GM12878 (cell line): ENCODE results near the gene AIF1L. TPM values are rescaled to one million over a fixed set of nuclear protein-coding genes. Genes with fewer than 3 reads are reported as not detected.

Experiments used
- ATAC-seq: fragments of 200-7000 bp; cut with Tn5 transposase; 3 replicates; pipeline ENCODE4 v1.9.1; 2020; ENCODE audit warnings: mild to moderate bottlenecking, moderate library complexity
- BruUV-seq: library from RNA; stranded (reverse); fragments of 400-500 nt; replicated peaks from 2 replicates; lab custom pipeline; 2021; lab: Mats Ljungman, UMichigan
- CTCF ChIA-PET: fragments of 300-600 bp; sonication (Branson Sonifier 250); formaldehyde crosslinking; extraction: SDS; loops from one replicate; lab custom pipeline; 2021; ENCODE audit warnings: inconsistent platforms; lab: Yijun Ruan, JAX
- POLR2A ChIA-PET: fragments of 350-600 bp; formaldehyde crosslinking; extraction: SDS; loops from one replicate; lab custom pipeline; 2021; ENCODE audit warnings: inconsistent platforms; lab: Charles Lee
- RAD21 ChIA-PET: fragments of 300-600 bp; sonication (Branson Sonifier 250); formaldehyde crosslinking; loops from one replicate; lab custom pipeline; 2023; ENCODE audit warnings: antibody characterized with exemption; ENCODE audit not compliant: unreplicated experiment; lab: Charles Lee
- SMC1A ChIA-PET: fragments of 300-600 bp; sonication (Branson Sonifier 250); formaldehyde crosslinking; loops from one replicate; lab custom pipeline; 2023; ENCODE audit not compliant: unreplicated experiment, uncharacterized antibody; lab: Charles Lee
- DNase-seq: peaks from one replicate; pipeline ENCODE4 v3.0.0-alpha.2; 2011; ENCODE audit warnings: low read depth, low spot score
- FAIRE-seq: peaks from 3 replicates; lab custom pipeline; 2011; peaks lifted over from hg19 to GRCh38; lab: Jason Lieb, UNC
- H2AFZ ChIP-seq: 2 replicates; pipeline ENCODE4 v1.6.0; 2011; ENCODE audit warnings: low read depth, low read length, control low read depth; ENCODE audit not compliant: control insufficient read depth
- H3K27ac ChIP-seq: 2 replicates; pipeline ENCODE4 v1.5.1; 2011; ENCODE audit warnings: control low read depth; ENCODE audit not compliant: control insufficient read depth, insufficient read depth
- H3K27me3 ChIP-seq, 2 experiments: replicated peaks in 1 of 2; 2 replicates each; pipeline versions ENCODE4 v1.6.0 to v1.6.1; 2011; ENCODE audit warnings: low read length in 1 of 2; ENCODE audit not compliant: control insufficient read depth in 2 of 2, insufficient read depth in 2 of 2
- H3K36me3 ChIP-seq, 2 experiments: 2 replicates each; pipeline ENCODE4 v1.5.1; 2011; ENCODE audit warnings: low read length in 1 of 2; ENCODE audit not compliant: control insufficient read depth in 2 of 2, insufficient read depth in 2 of 2
- H3K4me1 ChIP-seq: 2 replicates; pipeline ENCODE4 v1.6.1; 2011; ENCODE audit warnings: mild to moderate bottlenecking, low read length, moderate library complexity, mixed read lengths; ENCODE audit not compliant: control insufficient read depth, insufficient read depth
- H3K4me2 ChIP-seq: 2 replicates; pipeline ENCODE4 v1.6.0; 2011; ENCODE audit warnings: control low read depth; ENCODE audit not compliant: control insufficient read depth, insufficient read depth
- H3K4me3 ChIP-seq: fragments of 200-600 bp; sonication (generic); 2 replicates; pipeline ENCODE4 v1.5.1; 2016
- H3K79me2 ChIP-seq: 2 replicates; pipeline ENCODE4 v1.6.0; 2011; ENCODE audit warnings: low read length; ENCODE audit not compliant: control insufficient read depth, insufficient read depth
- H3K9ac ChIP-seq: 2 replicates; pipeline ENCODE4 v1.8.0; 2011; ENCODE audit warnings: low read length, control low read depth, mixed read lengths; ENCODE audit not compliant: control insufficient read depth, insufficient read depth
- H3K9me3 ChIP-seq: replicated peaks from 3 replicates; pipeline ENCODE4 v1.5.1; 2011; ENCODE audit warnings: mild to moderate bottlenecking, low read length; ENCODE audit not compliant: control insufficient read depth, insufficient read depth
- H4K20me1 ChIP-seq: 2 replicates; pipeline ENCODE4 v1.6.0; 2011; ENCODE audit not compliant: control insufficient read depth, insufficient read depth
- ATF2 ChIP-seq: IDR thresholded peaks from 2 replicates; pipeline ENCODE4 v1.6.1; 2012; ENCODE audit warnings: low read length, inconsistent platforms
- CBFB ChIP-seq: IDR thresholded peaks from 2 replicates; pipeline ENCODE4 v1.6.1; 2016; ENCODE audit warnings: antibody characterized with exemption, low read depth
- CEBPB ChIP-seq, 2 experiments: fragments of 150-350 bp in 1 of 2; IDR thresholded peaks; 2 replicates each; pipeline ENCODE4 v1.6.1; 2012 to 2014; ENCODE audit warnings: low read depth in 2 of 2, low read length in 2 of 2, borderline replicate concordance in 1 of 2, inconsistent platforms in 1 of 2
- CHD1 ChIP-seq: IDR thresholded peaks from 2 replicates; pipeline ENCODE4 v1.6.1; 2012; ENCODE audit warnings: low read depth, low read length, improper control_type of control experiment
- MEF2B ChIP-seq: fragments of 450-650 bp; IDR thresholded peaks from 2 replicates; pipeline ENCODE4 v1.6.1; 2018; ENCODE audit warnings: mild to moderate bottlenecking, moderate library complexity; ENCODE audit not compliant: partially characterized antibody, poor library complexity, severe bottlenecking
- MTA3 ChIP-seq: IDR thresholded peaks from 2 replicates; pipeline ENCODE4 v1.6.1; 2012; ENCODE audit warnings: low read length, inconsistent platforms, borderline replicate concordance
- PRDM15 ChIP-seq: fragments of 450-650 bp; formaldehyde crosslinking; IDR thresholded peaks from 2 replicates; pipeline ENCODE4 v1.4.0; 2020; ENCODE audit warnings: mild to moderate bottlenecking, moderate library complexity
- ZNF217 ChIP-seq: fragments of 450-650 bp; IDR thresholded peaks from 2 replicates; pipeline ENCODE4 v1.6.1; 2017; ENCODE audit warnings: antibody characterized with exemption, mild to moderate bottlenecking
- WGBS: methylation state at CpG from one replicate; pipeline ENCODE4 v1.1.6; 2016; ENCODE audit warnings: low lambda C conversion rate; ENCODE audit not compliant: insufficient replicate concordance, insufficient coverage; ENCODE audit errors: missing lambda C conversion rate; 5-methylcytosine and 5-hydroxymethylcytosine counted together
- in situ Hi-C: fragments of 300-500 bp; cut with MboI; formaldehyde crosslinking; loops from 9 replicates; pipeline ENCODE4 v1.14.3; 2018; ENCODE audit warnings: mixed read lengths
- intact Hi-C: fragments of 100-400 bp; cut with micrococcal nuclease; formaldehyde crosslinking; loops from one replicate; pipeline ENCODE4 v1.14.2; 2022; ENCODE audit not compliant: unreplicated experiment
- polyA plus RNA-seq, 11 experiments: library from polyadenylated mRNA; depleted of rRNA in 4 of 11; unstranded in 6 of 11; stranded (reverse) in 5 of 11; fragments of >200 nt; fragmentation: Nextera tagmentation in 4 of 11; fragmentation: Illumina TruSeq in 1 of 11; extraction: Ambion mirVana in 4 of 11; extraction: Trizol in 1 of 11; gene quantifications; 1 replicate in 1 of 11; 2 replicates in 10 of 11; pipeline versions ENCODE4 v1.2.1 to v1.2.3, GENCODE V29; 2011 to 2016; ENCODE audit warnings: inconsistent platforms in 2 of 11, missing spikeins in 2 of 11, low read depth in 1 of 11
- total RNA-seq, 4 experiments: library from RNA; depleted of rRNA in 3 of 4; stranded (reverse); fragments of >200 nt in 3 of 4; fragmentation: Illumina TruSeq in 1 of 4; extraction: Trizol in 1 of 4; gene quantifications; 2 replicates each; pipeline versions ENCODE4 v1.2.1 to v1.2.3, GENCODE V29; 2013 to 2021
- TF ChIP-seq, protein P1 (sequence below): fragments of 450-650 bp; IDR thresholded peaks from 2 replicates; pipeline ENCODE4 v1.6.1; 2016; ENCODE audit warnings: mild to moderate bottlenecking, moderate library complexity, borderline replicate concordance
- TF ChIP-seq, protein P2 (sequence below): fragments of 450-650 bp; IDR thresholded peaks from 2 replicates; pipeline ENCODE4 v1.6.1; 2018; ENCODE audit warnings: borderline replicate concordance, mild to moderate bottlenecking; ENCODE audit not compliant: partially characterized antibody

Gene AIF1L
- total and polyA plus RNA-seq, 10 of the 15 experiments (the other 5 are each of a cell fraction or from before 2014, with no cell fraction given), result 0.07 to 0.15 (median 0.08) TPM; not detected in 7

DNA sequence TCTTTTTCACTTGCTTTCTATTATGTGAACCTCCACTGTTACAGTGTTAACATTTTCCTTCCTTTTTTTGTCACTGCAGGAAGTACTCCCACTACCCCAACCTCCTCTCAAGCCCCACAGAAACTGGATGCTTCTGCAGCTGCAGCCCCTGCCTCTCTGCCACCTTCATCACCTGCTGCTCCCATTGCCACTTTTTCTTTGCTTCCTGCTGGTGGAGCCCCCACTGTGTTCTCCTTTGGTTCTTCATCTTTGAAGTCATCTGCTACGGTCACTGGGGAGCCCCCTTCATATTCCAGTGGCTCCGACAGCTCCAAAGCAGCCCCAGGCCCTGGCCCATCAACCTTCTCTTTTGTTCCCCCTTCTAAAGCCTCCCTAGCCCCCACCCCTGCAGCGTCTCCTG lies 47.9 kb downstream of the AIF1L start (continued):
- TF ChIP-seq, protein P1, sequence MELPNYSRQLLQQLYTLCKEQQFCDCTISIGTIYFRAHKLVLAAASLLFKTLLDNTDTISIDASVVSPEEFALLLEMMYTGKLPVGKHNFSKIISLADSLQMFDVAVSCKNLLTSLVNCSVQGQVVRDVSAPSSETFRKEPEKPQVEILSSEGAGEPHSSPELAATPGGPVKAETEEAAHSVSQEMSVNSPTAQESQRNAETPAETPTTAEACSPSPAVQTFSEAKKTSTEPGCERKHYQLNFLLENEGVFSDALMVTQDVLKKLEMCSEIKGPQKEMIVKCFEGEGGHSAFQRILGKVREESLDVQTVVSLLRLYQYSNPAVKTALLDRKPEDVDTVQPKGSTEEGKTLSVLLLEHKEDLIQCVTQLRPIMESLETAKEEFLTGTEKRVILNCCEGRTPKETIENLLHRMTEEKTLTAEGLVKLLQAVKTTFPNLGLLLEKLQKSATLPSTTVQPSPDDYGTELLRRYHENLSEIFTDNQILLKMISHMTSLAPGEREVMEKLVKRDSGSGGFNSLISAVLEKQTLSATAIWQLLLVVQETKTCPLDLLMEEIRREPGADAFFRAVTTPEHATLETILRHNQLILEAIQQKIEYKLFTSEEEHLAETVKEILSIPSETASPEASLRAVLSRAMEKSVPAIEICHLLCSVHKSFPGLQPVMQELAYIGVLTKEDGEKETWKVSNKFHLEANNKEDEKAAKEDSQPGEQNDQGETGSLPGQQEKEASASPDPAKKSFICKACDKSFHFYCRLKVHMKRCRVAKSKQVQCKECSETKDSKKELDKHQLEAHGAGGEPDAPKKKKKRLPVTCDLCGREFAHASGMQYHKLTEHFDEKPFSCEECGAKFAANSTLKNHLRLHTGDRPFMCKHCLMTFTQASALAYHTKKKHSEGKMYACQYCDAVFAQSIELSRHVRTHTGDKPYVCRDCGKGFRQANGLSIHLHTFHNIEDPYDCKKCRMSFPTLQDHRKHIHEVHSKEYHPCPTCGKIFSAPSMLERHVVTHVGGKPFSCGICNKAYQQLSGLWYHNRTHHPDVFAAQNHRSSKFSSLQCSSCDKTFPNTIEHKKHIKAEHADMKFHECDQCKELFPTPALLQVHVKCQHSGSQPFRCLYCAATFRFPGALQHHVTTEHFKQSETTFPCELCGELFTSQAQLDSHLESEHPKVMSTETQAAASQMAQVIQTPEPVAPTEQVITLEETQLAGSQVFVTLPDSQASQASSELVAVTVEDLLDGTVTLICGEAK, result no peak
- TF ChIP-seq CEBPB (IDR thresholded peaks at IDR 0.05; ENCODE audit: borderline replicate concordance in 1 of 2, low read depth in 2 of 2, low read length in 2 of 2), result no peak
- no peak for TF ChIP-seq MTA3
- no peak for TF ChIP-seq CHD1
- no peak for TF ChIP-seq CBFB

DNA sequence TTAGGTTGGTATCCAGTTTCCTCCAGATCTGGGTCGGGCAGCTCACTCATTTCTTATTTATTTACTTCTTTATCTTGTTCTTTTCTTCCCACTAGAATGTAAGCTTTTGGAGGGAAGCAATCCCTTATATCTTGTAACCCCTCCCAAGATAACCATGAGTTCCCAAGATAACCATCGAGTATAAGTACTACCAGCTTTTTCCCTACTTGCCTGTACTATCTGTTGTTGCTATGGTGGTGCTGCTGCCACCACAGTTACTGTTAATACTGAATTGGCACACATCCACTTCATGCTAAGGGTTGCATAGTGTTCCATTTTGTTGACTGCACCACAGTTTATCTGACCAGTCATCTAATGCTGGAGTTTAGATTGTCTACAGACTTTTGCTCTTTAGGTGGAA lies 48.9 kb downstream of the AIF1L start:
- no peak overlapping the region for H3K4me2 ChIP-seq
- ChIA-PET SMC1A (no interaction called here), RAD21 (no interaction called here), CTCF (interaction anchor here (0.6 to 2.0 kb wide), 2 partner anchors 191 to 417 kb away, joined by 3 to 8 read pairs; no protein-coding TSS in a partner anchor), POLR2A (no interaction called here)
- intact Hi-C loops (no loop called here), in situ Hi-C loops (no loop called here)
- H4K20me1 ChIP-seq, result no peaks in the 10 kb centered on the region
- WGBS, result 97% methylated on average over 2 of the region's 2 CpGs
- H3K27ac ChIP-seq, result no peak overlapping the region
- no peaks in the 10 kb centered on the region for H3K79me2 ChIP-seq
- ATAC-seq (no peak), FAIRE-seq (no peak), DNase-seq (no peak)
- H3K4me3 ChIP-seq, result no peak overlapping the region
- H3K27me3 ChIP-seq, result no peaks in the 10 kb centered on the region
- H3K4me1 ChIP-seq, result no peaks in the 10 kb centered on the region
- H3K9ac ChIP-seq, result no peak overlapping the region
- no peaks in the 10 kb centered on the region for H3K9me3 ChIP-seq
- BruUV-seq, result no TSS peak
- H3K36me3 ChIP-seq, result peaks cover 12 to 31% of the 10 kb centered on the region in 2 experiments
- no peak overlapping the region for H2AFZ ChIP-seq
- TF ChIP-seq ATF2, result no peak
- TF ChIP-seq PRDM15, result no peak
- TF ChIP-seq MEF2B, result no peak
- no peak for TF ChIP-seq ZNF217
- TF ChIP-seq, protein P2, sequence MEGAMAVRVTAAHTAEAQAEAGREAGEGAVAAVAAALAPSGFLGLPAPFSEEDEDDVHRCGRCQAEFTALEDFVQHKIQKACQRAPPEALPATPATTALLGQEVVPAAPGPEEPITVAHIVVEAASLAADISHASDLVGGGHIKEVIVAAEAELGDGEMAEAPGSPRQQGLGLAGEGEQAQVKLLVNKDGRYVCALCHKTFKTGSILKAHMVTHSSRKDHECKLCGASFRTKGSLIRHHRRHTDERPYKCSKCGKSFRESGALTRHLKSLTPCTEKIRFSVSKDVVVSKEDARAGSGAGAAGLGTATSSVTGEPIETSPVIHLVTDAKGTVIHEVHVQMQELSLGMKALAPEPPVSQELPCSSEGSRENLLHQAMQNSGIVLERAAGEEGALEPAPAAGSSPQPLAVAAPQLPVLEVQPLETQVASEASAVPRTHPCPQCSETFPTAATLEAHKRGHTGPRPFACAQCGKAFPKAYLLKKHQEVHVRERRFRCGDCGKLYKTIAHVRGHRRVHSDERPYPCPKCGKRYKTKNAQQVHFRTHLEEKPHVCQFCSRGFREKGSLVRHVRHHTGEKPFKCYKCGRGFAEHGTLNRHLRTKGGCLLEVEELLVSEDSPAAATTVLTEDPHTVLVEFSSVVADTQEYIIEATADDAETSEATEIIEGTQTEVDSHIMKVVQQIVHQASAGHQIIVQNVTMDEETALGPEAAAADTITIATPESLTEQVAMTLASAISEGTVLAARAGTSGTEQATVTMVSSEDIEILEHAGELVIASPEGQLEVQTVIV, result no peak
